A673 (cell line): ENCODE results near the gene DPP9. TPM values are rescaled to one million over a fixed set of nuclear protein-coding genes. Genes with fewer than 3 reads are reported as not detected.
A peak's percentile ranks its signal among the peaks of the same experiment; 100 is the strongest.
"Not testable (repeated sequence)": the region's sequence is repeated elsewhere in the genome, so short reads cannot be mapped to it uniquely, and the experiment has no call there.

Source experiments
- BruUV-seq: library from RNA; stranded (reverse); fragments of 400-500 nt; replicated peaks from 2 replicates; lab custom pipeline; 2021; lab: Mats Ljungman, UMichigan
- CTCF ChIA-PET: fragments of 300-600 bp; sonication (Branson Sonifier 250); formaldehyde crosslinking; loops from one replicate; lab custom pipeline; 2022; ENCODE audit warnings: antibody characterized with exemption; lab: Charles Lee
- POLR2A ChIA-PET: fragments of 300-600 bp; sonication (Branson Sonifier 250); formaldehyde crosslinking; loops from one replicate; lab custom pipeline; 2022; ENCODE audit warnings: antibody characterized with exemption; ENCODE audit not compliant: low non-redundant PET; lab: Charles Lee
- DNase-seq: peaks from one replicate; pipeline ENCODE4 v3.0.0-alpha.2; 2015; ENCODE audit warnings: low spot score
- H3K27ac ChIP-seq: fragments of 200-600 bp; sonication (generic); 2 replicates; pipeline ENCODE4 v1.5.1; 2016; ENCODE audit warnings: mixed run types, low read depth, mild to moderate bottlenecking, mixed read lengths, antibody characterized with exemption, low read length; ENCODE audit not compliant: poor library complexity, severe bottlenecking
- H3K27me3 ChIP-seq: fragments of 200-600 bp; sonication (generic); replicated peaks from 2 replicates; pipeline ENCODE4 v1.6.1; 2017; ENCODE audit warnings: mixed run types, low read depth, mild to moderate bottlenecking, mixed read lengths, antibody characterized with exemption, low read length; ENCODE audit not compliant: insufficient read depth, poor library complexity
- H3K36me3 ChIP-seq: fragments of 200-600 bp; sonication (generic); 2 replicates; pipeline ENCODE4 v1.6.1; 2016; ENCODE audit warnings: mixed run types, mild to moderate bottlenecking, mixed read lengths, antibody characterized with exemption, low read length; ENCODE audit not compliant: insufficient read depth, poor library complexity, severe bottlenecking
- H3K4me1 ChIP-seq: fragments of 200-600 bp; sonication (generic); 2 replicates; pipeline ENCODE4 v1.6.1; 2017; ENCODE audit warnings: mixed run types, mild to moderate bottlenecking, mixed read lengths, antibody characterized with exemption, low read length; ENCODE audit not compliant: insufficient read depth, poor library complexity, severe bottlenecking
- H3K4me3 ChIP-seq: fragments of 200-600 bp; sonication (generic); 2 replicates; pipeline ENCODE4 v1.5.1; 2016; ENCODE audit warnings: low read depth, mixed run types, mild to moderate bottlenecking, mixed read lengths, low read length; ENCODE audit not compliant: poor library complexity, severe bottlenecking
- H3K9me3 ChIP-seq: fragments of 200-600 bp; sonication (generic); 2 replicates; pipeline ENCODE4 v1.6.1; 2016; ENCODE audit warnings: mixed run types, low read depth, mild to moderate bottlenecking, mixed read lengths, antibody characterized with exemption, low read length; ENCODE audit not compliant: poor library complexity, severe bottlenecking
- EZH2 ChIP-seq: fragments of 200-600 bp; sonication (generic); IDR thresholded peaks from 2 replicates; pipeline ENCODE4 v1.6.1; 2017; ENCODE audit warnings: borderline replicate concordance, low read depth, mild to moderate bottlenecking, mixed read lengths, antibody characterized with exemption, low read length; ENCODE audit not compliant: poor library complexity, severe bottlenecking
- intact Hi-C: fragments of 100-400 bp; cut with micrococcal nuclease; formaldehyde crosslinking; loops from one replicate; pipeline ENCODE4 v1.10.0; 2022; ENCODE audit not compliant: unreplicated experiment
- total RNA-seq: library from RNA; stranded (reverse); gene quantifications from 2 replicates; pipeline ENCODE4 v1.2.3, GENCODE V29; 2021
- TF ChIP-seq, protein P1 (sequence below): fragments of 300-800, 200-600 bp; sonication (generic); conservative IDR thresholded peaks from 2 replicates; pipeline ENCODE4 v1.5.1; 2017; ENCODE audit warnings: low read depth, mild to moderate bottlenecking, antibody characterized with exemption, low read length, moderate library complexity, mixed read lengths

Gene DPP9
- total RNA-seq, 1 experiment from 2014 or later = 65.7 TPM

DNA sequence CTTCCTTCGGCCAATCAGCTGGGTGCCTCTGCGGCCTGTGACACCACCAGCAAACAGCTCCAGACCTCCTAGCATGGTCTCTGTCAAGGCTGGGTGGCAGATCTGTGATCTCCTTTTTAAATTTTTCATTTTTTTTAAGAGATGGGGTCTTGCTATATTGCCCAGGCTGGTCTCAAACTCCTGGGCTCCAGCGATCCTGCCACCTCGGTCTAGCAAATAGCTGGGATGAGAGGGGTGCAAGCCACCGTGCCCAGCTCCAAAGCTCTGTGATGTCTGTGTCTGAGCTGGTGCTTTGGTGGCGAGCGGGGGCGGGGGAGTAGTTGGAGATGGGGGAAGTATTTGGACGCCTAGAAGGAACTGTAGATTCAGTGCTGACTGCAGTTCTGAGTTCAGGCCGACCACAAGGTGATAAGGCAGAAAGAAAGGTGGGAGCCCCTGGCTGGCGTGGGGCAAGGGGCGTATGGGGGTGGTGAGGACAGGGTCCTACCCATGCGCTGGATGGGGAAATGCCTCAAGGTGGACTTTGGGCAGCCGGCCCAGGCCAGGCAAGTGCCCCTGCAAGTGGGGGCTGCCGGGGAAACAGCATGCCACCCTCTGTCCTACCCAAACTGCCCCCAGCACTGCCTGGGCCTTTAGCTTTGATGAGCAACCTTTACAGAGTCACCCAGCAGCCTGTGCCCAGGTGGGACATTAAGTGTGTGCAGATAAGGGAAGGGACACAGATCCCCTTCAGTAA is 5.5 kb downstream of the DPP9 start:
- H3K36me3 ChIP-seq = peaks cover 26% of the 10 kb centered on the region

DNA sequence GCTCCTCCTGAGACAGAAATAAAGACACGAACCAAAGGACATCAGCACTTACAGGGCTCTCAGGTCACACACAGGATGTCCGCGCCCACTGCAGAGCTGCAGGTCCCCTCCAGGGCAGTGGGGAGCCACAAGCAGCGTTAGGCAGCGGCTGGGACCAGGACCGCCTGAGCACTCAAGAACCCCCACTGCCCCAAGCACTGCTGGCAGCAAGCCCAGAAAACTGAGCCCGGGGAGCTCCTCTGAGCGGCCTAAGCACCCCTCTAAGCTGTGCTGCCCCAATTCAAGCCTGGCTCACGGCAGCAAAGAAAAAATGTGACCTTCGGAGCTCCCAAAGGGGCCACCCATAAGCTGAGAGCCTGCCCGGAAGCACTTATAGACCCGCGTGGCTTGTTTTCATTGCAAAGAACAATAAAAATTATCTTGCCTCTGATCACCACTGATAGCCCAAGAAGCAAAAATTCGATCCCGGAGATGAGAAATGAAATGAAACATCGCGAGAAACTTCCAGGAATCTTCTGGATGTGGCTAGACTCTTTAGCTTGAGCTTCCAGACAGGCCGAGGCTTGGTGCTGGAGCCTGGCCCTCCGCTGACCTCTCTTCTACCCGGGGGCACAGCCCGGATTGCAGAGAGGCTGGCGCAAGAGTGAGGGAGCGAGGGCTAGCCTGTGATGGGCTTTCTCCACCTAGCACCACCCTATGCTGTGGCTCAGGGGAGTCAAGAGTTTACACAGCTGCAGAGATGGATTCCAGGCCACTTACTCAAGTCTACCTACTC is 6.3 kb downstream of the DPP9 start:
- POLR2A ChIA-PET = no interaction called here
- H3K27ac ChIP-seq = no peak overlapping the region
- no peaks in the 10 kb centered on the region for H3K9me3 ChIP-seq
- peak; percentile 24 for DNase-seq
- H3K36me3 ChIP-seq = peaks cover 33% of the 10 kb centered on the region
- H3K4me1 ChIP-seq = peaks cover 7% of the 10 kb centered on the region
- intact Hi-C loops = no loop called here
- no TSS peak for BruUV-seq
- H3K27me3 ChIP-seq = no peaks in the 10 kb centered on the region
- CTCF ChIA-PET = no interaction called here
- no peak overlapping the region for H3K4me3 ChIP-seq
- TF ChIP-seq, protein P1, sequence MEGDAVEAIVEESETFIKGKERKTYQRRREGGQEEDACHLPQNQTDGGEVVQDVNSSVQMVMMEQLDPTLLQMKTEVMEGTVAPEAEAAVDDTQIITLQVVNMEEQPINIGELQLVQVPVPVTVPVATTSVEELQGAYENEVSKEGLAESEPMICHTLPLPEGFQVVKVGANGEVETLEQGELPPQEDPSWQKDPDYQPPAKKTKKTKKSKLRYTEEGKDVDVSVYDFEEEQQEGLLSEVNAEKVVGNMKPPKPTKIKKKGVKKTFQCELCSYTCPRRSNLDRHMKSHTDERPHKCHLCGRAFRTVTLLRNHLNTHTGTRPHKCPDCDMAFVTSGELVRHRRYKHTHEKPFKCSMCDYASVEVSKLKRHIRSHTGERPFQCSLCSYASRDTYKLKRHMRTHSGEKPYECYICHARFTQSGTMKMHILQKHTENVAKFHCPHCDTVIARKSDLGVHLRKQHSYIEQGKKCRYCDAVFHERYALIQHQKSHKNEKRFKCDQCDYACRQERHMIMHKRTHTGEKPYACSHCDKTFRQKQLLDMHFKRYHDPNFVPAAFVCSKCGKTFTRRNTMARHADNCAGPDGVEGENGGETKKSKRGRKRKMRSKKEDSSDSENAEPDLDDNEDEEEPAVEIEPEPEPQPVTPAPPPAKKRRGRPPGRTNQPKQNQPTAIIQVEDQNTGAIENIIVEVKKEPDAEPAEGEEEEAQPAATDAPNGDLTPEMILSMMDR = no peak
- TF ChIP-seq EZH2 = no peak

More for the DNA sequence above, 5.5 kb downstream of the DPP9 start:
- H3K9me3 ChIP-seq = no peaks in the 10 kb centered on the region
- ChIA-PET POLR2A (interaction anchor here (0.5 kb wide), 1 partner anchor 255 kb away, joined by 8 read pairs; no protein-coding TSS in a partner anchor), CTCF (no interaction called here)
- H3K27me3 ChIP-seq = no peaks in the 10 kb centered on the region
- peaks cover 13% of the 10 kb centered on the region for H3K4me1 ChIP-seq
- H3K4me3 ChIP-seq = no peak overlapping the region
- intact Hi-C loops = no loop called here
- TF ChIP-seq, protein P1 = no peak
- no peak for TF ChIP-seq EZH2
- H3K27ac ChIP-seq = no peak overlapping the region
- no TSS peak for BruUV-seq
- no peak for DNase-seq

DNA sequence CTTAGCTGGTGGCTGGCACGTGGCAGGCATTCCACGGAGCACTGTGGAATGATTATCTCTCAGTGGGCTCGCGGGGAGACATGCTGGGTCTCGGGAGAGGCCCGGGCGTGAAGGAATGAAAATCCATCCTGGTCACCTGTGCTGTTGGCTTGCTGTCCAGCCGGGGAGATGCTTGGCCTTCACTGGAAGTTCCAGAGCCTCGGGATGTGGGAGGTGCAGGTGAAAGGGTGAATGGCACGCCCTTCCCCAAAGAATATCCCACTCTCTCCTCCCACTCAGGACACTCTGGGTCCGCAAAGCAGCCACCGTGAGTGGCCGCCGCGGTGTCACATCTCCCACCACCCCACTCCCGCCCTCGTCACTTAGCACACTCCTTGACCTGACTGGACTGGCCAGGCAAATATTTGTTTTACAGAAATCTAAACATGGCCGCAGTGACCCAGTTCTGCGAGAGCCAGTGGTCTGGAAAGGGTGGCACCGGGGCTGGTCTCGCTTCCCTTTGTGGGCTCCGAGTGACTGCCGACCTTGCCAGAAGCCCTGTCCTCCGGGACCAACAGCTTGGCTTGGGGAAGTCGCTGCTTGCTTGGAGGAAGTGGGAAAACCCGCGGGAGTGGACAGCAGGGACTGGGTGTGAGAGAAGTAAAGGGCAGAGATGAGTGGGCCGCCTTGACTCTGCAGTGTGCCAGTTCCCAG is 8.0 kb downstream of the DPP9 start:
- intact Hi-C loops = no loop called here
- CTCF ChIA-PET = no interaction called here
- no peak overlapping the region for H3K4me3 ChIP-seq
- DNase-seq = no peak
- BruUV-seq = no TSS peak
- POLR2A ChIA-PET = no interaction called here
- H3K4me1 ChIP-seq = no peaks in the 10 kb centered on the region
- no peak overlapping the region for H3K27ac ChIP-seq
- H3K27me3 ChIP-seq = no peaks in the 10 kb centered on the region
- no peaks in the 10 kb centered on the region for H3K9me3 ChIP-seq
- H3K36me3 ChIP-seq = peaks cover 42% of the 10 kb centered on the region
- no peak for TF ChIP-seq EZH2
- TF ChIP-seq, protein P1 = no peak

DNA sequence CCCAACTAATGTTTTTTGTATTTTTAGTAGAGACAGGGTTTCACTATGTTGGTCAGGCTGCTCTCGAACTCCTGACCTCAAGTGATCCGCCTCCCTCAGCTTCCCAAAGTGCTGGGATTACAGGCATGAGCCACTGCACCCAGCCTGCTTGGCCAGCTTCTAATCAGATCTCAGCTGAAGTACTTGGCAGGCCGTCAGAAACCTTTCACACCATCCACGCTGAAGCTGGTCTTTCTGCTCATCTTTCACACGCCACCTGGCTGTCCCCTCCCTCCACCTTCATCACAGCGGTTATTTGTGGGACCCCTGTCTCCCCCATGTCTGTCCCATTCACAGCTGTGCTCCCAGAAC is 8.5 kb downstream of the DPP9 start:
- CTCF ChIA-PET, intact Hi-C loops, POLR2A ChIA-PET, BruUV-seq, H3K4me3 ChIP-seq, H3K27ac ChIP-seq, H3K9me3 ChIP-seq, H3K27me3 ChIP-seq, DNase-seq, H3K4me1 ChIP-seq: not testable (repeated sequence)
- H3K36me3 ChIP-seq = peaks cover 47% of the 10 kb centered on the region
